HG03095 (cell line): ENCODE data around the gene GALNTL6.
"Not testable (repeated sequence)": the region's sequence is repeated elsewhere in the genome, so short reads cannot be mapped to it uniquely, and the experiment has no call there.

Experiments used
- ATAC-seq: cut with Tn5 transposase; IDR thresholded peaks from one replicate; pipeline ENCODE4 v1.9.1; 2021; ENCODE audit warnings: moderate library complexity; ENCODE audit not compliant: unreplicated experiment

Gene GALNTL6

DNA sequence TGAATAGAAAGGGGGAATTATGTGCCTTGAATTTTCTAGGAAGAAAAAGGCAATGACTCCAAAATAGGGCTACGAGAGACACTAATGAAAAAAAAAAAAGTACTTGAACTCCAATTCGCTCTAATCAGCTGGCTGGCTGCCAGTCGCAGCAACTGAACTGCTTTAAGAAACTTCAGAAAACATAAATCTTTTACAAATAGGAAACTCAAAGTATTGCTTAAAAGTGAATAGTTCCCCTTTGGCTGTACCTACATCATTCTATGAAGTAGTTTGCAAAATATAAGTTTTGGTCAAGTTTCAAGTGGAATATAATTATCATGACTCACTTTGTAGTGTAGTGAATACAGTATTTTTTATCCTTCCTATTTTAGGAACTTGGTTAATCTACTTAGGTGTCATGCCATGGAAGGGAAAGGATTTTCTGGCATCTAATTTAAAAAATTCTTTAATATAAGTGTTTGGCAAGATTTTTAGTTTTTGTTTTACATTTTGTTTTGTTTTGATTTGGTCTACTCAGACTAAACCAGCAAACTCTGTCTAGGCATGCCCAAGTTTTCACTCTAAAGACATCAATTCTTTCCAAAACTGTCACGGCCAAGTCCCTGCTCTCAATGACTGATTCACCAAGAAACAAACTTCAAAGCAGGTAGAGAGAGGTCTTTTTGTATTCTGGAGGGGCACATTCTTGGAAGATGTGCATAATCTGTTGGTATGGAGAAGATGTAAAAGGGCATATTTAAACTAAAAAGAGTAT, 973.0 kb downstream of the GALNTL6 start:
- ATAC-seq: no peak

- ATAC-seq: no peak
Observed at GRCh38 chr4:172787111-172787510, 973.9 kb downstream of the GALNTL6 start.

DNA sequence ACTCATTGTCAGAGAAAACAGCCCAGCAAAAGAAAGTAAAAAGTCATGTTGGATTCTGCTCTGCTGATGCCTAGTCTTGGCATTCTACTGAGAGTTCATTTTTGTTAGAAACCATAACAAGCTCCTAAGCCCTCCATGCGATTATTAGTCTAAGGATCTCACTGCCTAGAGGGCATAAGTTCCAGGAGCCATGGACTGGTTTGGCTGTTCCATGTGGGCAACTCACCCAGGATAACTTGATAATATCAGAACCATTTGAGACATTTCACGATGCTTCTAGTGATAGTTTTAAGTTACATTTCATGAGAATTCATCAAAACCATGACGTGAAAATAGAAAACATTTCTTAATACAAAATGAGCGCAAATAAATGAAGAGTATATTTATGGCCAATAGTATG, 978.6 kb downstream of the GALNTL6 start:
- no peak for ATAC-seq

GRCh38 chr4:172793565-172794306, 980.5 kb downstream of the GALNTL6 start:
- no peak for ATAC-seq

DNA sequence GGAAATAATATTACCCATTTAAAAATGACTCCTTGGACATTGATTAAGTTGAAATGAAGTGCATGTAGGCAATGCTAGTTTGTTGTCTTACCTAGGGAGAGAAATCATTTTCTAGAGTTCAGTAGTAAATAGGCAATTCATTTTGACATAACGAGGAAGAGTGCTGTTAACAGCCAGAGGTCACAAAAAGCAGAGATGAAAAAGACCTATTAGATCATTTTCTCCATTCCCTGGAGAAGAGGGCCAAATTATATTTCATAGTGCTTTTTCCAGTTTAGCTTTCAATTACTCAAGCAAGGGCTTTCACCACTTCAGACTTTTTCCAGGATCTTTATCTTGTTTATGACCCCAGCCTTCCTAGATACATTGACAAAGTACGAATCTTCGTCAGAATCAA, 981.1 kb downstream of the GALNTL6 start:
- no peak for ATAC-seq

- ATAC-seq: not testable (repeated sequence)
Observed at GRCh38 chr4:172797281-172797680, 984.1 kb downstream of the GALNTL6 start.

DNA sequence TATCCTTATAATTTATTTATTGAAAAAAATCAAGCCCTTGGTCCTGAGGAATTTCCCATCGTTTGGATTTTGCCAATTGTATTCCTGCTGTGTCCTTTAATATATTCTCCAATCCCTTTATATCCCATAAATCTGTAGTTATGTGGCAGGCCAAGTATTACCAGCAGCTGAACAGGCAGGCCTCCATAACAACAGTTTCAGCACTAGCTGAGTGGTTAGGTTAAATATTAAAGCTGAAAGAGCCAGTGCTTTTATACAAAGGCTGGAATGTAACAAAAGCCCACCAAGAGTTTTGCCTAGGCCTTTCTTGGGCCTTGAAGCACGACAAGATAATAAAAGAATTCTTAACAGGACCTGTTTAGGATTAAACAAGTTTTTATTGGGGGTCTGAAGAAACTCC, 988.8 kb downstream of the GALNTL6 start:
- ATAC-seq: no peak

GRCh38 chr4:172806841-172807240, 993.6 kb downstream of the GALNTL6 start:
- no peak for ATAC-seq

DNA sequence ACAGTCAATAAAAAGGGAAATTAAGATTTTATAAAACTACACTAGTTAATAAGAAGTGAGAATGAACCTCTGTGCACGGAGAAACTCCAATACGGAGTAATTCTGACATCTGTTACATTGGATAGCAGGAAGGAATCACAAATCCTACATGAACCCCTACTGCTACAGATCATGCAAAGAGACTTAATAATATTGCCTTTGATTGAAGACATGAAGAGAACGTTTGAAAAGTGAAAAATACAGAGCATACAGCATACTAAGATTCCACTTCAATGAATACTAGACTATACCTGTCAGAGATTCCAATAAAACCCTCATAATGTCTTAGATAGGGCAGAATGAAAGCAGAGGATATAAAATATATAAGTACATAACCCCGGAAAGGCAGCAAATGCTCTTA, 995.0 kb downstream of the GALNTL6 start:
- no peak for ATAC-seq

DNA sequence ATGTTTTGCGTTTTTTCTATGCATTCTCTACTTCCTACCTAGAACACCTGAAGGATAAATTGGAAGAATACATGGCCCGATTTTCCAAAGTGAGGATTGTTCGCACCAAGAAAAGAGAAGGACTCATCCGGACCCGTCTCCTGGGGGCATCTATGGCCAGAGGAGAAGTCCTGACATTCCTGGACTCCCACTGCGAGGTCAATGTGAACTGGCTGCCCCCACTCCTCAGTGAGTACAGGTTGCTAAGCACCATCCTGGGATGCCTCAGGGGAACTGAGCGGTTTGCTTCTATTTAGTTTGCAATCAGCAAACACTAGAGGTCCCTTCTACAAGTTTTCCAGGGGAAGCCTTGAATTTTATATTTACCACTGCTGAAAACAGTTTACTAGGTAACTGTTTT, 996.1 kb downstream of the GALNTL6 start:
- ATAC-seq: no peak

GRCh38 chr4:172813359-172813923, 1000.2 kb downstream of the GALNTL6 start:
- peak; percentile 85 for ATAC-seq

DNA sequence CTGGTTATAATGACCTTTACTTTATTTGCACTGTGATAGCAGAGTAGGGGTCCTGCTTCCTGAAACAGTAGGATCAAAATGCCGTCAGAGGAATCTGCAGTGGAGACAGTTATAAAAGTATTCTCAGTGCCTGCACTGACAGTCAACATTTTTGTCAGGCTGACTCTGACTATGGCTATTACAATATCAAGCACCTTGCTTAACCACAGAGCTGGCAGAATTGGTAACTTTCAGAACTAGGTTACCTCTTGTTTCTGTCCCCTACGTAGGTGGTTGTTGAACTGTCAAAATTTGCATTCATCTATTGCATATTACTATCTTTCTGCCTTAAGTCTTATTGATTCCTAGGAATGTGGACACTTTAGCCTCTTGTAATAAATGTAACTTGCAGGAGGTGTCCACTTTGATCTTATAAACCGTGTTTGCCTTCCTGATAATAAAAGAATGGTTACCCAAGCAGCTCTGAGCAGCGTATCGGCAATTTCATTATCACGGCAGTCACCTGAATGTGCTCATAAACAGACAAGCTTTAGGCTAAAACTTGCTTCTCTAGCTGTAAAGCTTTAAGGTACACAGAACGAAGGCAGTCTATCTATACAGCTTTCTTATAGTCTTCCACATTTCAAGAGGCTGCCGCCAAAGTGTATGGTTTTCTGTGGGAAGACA, 1002.4 kb downstream of the GALNTL6 start:
- ATAC-seq: no peak

DNA sequence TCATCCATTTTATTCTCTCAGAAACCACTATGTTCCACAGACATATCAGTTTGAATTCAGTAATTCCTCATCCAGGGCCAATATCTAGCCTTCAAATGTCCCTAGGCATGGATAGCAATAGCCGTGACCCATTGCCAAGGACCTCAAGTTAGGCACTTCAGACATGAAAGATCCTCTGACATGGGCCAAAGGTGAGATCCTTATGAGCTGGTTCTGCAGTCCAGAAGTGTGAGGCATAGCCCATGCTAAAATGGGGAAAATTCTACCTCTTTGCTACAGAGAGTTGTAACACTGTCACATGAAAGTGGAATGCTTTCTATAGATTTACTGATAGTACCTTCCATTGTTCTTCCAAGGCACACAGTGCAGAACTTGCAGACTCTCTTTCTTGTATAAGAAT, 1005.7 kb downstream of the GALNTL6 start:
- ATAC-seq: no peak

- ATAC-seq: no peak
Observed at GRCh38 chr4:172819353-172819752, 1006.1 kb downstream of the GALNTL6 start.

- no peak for ATAC-seq
Observed at GRCh38 chr4:172822331-172822730, 1009.1 kb downstream of the GALNTL6 start.

- ATAC-seq: no peak
Observed at GRCh38 chr4:172826346-172826745, 1013.1 kb downstream of the GALNTL6 start.

- no peak for ATAC-seq
Observed at GRCh38 chr4:172826861-172827260, 1013.7 kb downstream of the GALNTL6 start.

DNA sequence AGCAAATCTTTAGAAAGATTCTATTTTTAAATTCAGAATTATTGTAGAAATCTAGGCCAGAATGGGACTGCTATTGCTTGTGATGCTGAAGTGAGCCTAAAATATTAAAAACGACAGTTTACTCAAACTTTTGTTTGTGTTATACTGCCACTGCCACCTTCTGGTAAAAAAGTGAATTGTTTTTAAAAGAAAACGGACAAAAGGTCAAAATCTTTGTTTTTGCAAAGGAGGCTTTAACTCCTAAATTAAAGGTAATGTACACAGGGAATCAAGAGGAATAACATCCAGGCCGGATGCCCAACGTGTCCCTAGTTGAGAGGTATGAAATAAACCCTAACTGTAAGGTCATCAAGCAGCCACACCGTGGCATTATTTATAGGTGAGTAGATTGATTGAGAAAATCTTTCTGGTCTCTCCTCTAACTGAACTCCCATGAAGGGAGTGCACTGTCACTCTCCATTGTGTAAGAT, 1017.1 kb downstream of the GALNTL6 start:
- no peak for ATAC-seq

GRCh38 chr4:172836661-172837060, 1023.5 kb downstream of the GALNTL6 start:
- no peak for ATAC-seq

DNA sequence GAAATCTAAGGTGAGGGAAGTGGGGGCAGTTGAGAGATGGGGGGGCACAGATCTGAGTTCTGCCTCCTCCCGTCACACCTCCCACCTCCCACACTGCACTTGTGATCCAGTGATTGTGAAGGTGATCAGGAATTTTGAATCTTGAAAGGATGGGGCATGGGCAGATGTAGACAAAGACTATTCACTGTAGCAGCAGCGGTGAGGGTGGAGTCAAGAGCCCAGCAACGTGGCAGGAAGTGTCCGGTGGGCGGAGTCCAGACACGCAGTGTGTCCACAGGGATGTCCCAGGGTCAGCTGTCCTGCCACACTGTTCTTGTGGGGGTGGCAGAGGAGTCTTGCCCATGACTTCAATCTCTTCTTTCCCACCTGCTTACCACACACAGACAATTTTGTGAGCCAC, 1024.9 kb downstream of the GALNTL6 start:
- no peak for ATAC-seq

DNA sequence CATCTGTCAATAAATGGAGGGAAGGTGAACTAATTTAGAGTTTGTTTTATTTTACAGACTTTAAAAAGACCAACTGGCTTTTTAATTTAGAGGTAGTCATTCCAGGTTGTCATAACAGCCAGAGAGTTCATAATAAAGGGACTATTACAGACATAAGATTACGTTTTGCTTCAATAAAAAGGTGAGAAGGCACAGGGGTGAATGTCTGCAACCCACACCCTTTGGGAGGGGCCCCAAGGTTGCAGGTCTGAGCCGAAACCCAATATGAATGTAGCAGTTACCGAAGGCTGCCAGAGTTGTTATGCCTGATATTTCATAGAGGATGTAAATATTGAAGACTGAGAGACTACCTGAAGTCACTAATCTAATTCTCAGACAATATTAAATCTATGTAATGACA, 1025.7 kb downstream of the GALNTL6 start:
- no peak for ATAC-seq
